Hypothalamus (tissue), 51 donors: ENCODE data around the gene MSLN.
A peak's percentile ranks its signal among the peaks of the same experiment; 100 is the strongest.
"Not testable (repeated sequence)": the region's sequence is repeated elsewhere in the genome, so short reads cannot be mapped to it uniquely, and the experiment has no call there.

Experiments
- DNase-seq, 51 donors: peaks; one replicate each; lab custom pipeline; 2025; lab: John Stamatoyannopoulos, UW

MSLN gene

GRCh38 chr16:770411-770810, 9.9 kb downstream of the MSLN start:
- no peak for DNase-seq

- no peak for DNase-seq
Measured at GRCh38 chr16:772959-773358, 12.4 kb downstream of the MSLN start.

GRCh38 chr16:774086-775001, 13.8 kb downstream of the MSLN start:
- no peak for DNase-seq

GRCh38 chr16:775236-775796, 14.8 kb downstream of the MSLN start:
- DNase-seq, result no peak

- not testable (repeated sequence) for DNase-seq
Measured at GRCh38 chr16:776298-776697, 15.8 kb downstream of the MSLN start.

- no peak for DNase-seq
Measured at GRCh38 chr16:776824-777223, 16.3 kb downstream of the MSLN start.

GRCh38 chr16:777826-778225, 17.3 kb downstream of the MSLN start:
- DNase-seq, result no peak

GRCh38 chr16:778447-778846, 17.9 kb downstream of the MSLN start:
- no peak for DNase-seq

GRCh38 chr16:778909-779527, 18.5 kb downstream of the MSLN start:
- no peak for DNase-seq

- no peak for DNase-seq
Measured at GRCh38 chr16:779561-779960, 19.0 kb downstream of the MSLN start.

GRCh38 chr16:780296-780695, 19.8 kb downstream of the MSLN start:
- DNase-seq, result no peak

GRCh38 chr16:781346-782010, 20.9 kb downstream of the MSLN start:
- DNase-seq, result no peak

GRCh38 chr16:782258-782657, 21.7 kb downstream of the MSLN start:
- DNase-seq, result no peak

GRCh38 chr16:782766-783403, 22.4 kb downstream of the MSLN start:
- DNase-seq, result no peak

- DNase-seq, result peak in 2 of 51 donors; percentile 1 to 7
Measured at GRCh38 chr16:783404-784161, 23.0 kb downstream of the MSLN start.

GRCh38 chr16:784431-784830, 23.9 kb downstream of the MSLN start:
- DNase-seq, result no peak

GRCh38 chr16:785563-786535, 25.3 kb downstream of the MSLN start:
- DNase-seq, result peak in 37 of 51 donors; percentile 3 to 70 (median 31)

GRCh38 chr16:787321-787966, 26.9 kb downstream of the MSLN start:
- no peak for DNase-seq
